ENCODE measurements around the gene NDUFV1. TPM values are rescaled to one million over a fixed set of nuclear protein-coding genes. Genes with fewer than 3 reads are reported as not detected.

Gene NDUFV1
- total and polyA plus RNA-seq, 9 of the 15 experiments (the other 6 are each of a cell fraction or from before 2014, with no cell fraction given) = 10.8 to 423 (median 209) TPM

DNA sequence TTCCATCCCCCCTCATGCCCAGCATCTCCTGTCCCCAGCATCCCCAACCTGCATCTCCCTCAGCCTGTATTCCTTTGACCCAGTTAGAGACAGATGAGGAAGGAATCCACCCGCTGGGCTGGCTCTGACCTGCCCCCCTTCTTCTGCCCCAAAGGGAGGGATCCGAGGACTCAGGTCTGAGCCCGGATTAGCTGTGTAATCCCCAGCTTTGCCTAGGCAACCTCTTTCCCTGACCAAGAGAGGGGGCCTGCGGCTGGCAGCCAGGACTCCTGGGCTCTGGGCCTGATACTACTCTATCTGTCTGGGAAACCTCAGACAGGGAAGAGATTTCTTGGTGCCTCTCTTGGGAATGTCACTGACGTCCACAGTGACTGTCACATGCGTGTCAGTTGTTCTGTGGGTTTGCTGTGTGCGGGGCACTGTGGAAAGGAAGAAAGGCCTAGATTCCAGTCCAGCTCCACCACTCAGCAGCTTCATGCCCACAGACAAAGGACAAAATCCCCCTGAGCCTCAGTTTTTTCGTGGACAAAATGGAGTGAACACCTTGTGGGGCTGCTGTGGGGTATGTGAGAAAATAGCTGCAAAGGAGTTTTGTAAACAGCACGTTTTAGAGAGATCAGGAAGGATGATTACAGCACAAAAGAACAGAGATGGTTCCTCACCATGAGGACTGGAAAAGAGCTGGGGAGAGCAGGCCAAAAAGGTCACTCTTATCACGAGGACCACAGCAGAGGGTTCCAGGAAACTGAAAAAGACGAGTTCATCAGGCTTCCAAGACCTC lies 1.3 kb upstream of the NDUFV1 start (continued):
- TF ChIP-seq MTF1 (CRISPR knock-in tag; IDR thresholded peaks at IDR 0.05; ENCODE audit: borderline replicate concordance) = no peak
- no peak for TF ChIP-seq PHB (CRISPR knock-in tag; IDR thresholded peaks at IDR 0.05)
- TF ChIP-seq SP2 (IDR thresholded peaks at IDR 0.05; ENCODE audit: extremely low read depth, low read depth, low read length, poor library complexity, severe bottlenecking) = no peak
- peak; percentile 86 for TF ChIP-seq BHLHE40 (IDR thresholded peaks at IDR 0.05; ENCODE audit: low read length)
- peak; percentile 81 to 83 for TF ChIP-seq FOXK2 (conservative IDR thresholded peaks at IDR 0.05 in 1 of 2, IDR thresholded peaks at IDR 0.05 in 1 of 2; ENCODE audit: low read depth in 2 of 2)
- TF ChIP-seq ZNF766 (CRISPR knock-in tag; conservative IDR thresholded peaks at IDR 0.05) = peak; percentile 65; the same call in 1 of the 2 replicates
- TF ChIP-seq ZNF165 (CRISPR knock-in tag; IDR thresholded peaks at IDR 0.05; ENCODE audit: borderline replicate concordance) = no peak
- no peak; the same call in 1 of the 2 replicates for TF ChIP-seq E2F1 (CRISPR knock-in tag; IDR thresholded peaks at IDR 0.05)
- TF ChIP-seq, protein P1, sequence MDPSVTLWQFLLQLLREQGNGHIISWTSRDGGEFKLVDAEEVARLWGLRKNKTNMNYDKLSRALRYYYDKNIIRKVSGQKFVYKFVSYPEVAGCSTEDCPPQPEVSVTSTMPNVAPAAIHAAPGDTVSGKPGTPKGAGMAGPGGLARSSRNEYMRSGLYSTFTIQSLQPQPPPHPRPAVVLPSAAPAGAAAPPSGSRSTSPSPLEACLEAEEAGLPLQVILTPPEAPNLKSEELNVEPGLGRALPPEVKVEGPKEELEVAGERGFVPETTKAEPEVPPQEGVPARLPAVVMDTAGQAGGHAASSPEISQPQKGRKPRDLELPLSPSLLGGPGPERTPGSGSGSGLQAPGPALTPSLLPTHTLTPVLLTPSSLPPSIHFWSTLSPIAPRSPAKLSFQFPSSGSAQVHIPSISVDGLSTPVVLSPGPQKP (CRISPR knock-in tag; IDR thresholded peaks at IDR 0.05) = no peak
- peak; percentile 67 for TF ChIP-seq EP300 (IDR thresholded peaks at IDR 0.05; ENCODE audit: low read length)
- TF ChIP-seq TSHZ1 (CRISPR knock-in tag; IDR thresholded peaks at IDR 0.05) = no peak
- no peak for TF ChIP-seq PRPF4 (IDR thresholded peaks at IDR 0.05; ENCODE audit: insufficient read depth, low read depth, low read length, poor library complexity, severe bottlenecking)
- no peak for TF ChIP-seq ZNF282 (CRISPR knock-in tag; IDR thresholded peaks at IDR 0.05)
- no peak for TF ChIP-seq COPS2 (conservative IDR thresholded peaks at IDR 0.05)
- TF ChIP-seq BRD9 (IDR thresholded peaks at IDR 0.05; ENCODE audit: low read depth, partially characterized antibody) = peak; percentile 40
- no peak for TF ChIP-seq U2AF2 (optimal IDR thresholded peaks at IDR 0.05; ENCODE audit: low read depth, low read length)
- TF ChIP-seq ZFP36 (IDR thresholded peaks at IDR 0.05; ENCODE audit: low read depth, low read length, partially characterized antibody) = peak; percentile 6
- TF ChIP-seq SUPT5H (IDR thresholded peaks at IDR 0.05) = no peak
- TF ChIP-seq PRMT5 (CRISPR knock-in tag; IDR thresholded peaks at IDR 0.05) = no peak
- TF ChIP-seq CBX5 (IDR thresholded peaks at IDR 0.05; ENCODE audit: borderline replicate concordance, low read depth) = no peak
- TF ChIP-seq ZNF589 (CRISPR knock-in tag; IDR thresholded peaks at IDR 0.05; ENCODE audit: low read depth) = peak; percentile 48; the same call in 1 of the 2 replicates
- TF ChIP-seq GABPB2 (CRISPR knock-in tag; conservative IDR thresholded peaks at IDR 0.05) = no peak
- peak; percentile 56 for TF ChIP-seq NR2C1 (IDR thresholded peaks at IDR 0.05)
- peak; percentile 71 for TF ChIP-seq NR2C1 (tag; IDR thresholded peaks at IDR 0.05)
- TF ChIP-seq KHSRP (IDR thresholded peaks at IDR 0.05) = no peak
